GM18873 (cell line): Measurements from ENCODE around the gene BEAN1.

Experiments used
- ATAC-seq: cut with Tn5 transposase; IDR thresholded peaks from one replicate; pipeline ENCODE4 v1.9.1; 2021; ENCODE audit warnings: mild to moderate bottlenecking, moderate library complexity, moderate number of reproducible peaks; ENCODE audit not compliant: unreplicated experiment, low FRiP score

BEAN1 gene

DNA sequence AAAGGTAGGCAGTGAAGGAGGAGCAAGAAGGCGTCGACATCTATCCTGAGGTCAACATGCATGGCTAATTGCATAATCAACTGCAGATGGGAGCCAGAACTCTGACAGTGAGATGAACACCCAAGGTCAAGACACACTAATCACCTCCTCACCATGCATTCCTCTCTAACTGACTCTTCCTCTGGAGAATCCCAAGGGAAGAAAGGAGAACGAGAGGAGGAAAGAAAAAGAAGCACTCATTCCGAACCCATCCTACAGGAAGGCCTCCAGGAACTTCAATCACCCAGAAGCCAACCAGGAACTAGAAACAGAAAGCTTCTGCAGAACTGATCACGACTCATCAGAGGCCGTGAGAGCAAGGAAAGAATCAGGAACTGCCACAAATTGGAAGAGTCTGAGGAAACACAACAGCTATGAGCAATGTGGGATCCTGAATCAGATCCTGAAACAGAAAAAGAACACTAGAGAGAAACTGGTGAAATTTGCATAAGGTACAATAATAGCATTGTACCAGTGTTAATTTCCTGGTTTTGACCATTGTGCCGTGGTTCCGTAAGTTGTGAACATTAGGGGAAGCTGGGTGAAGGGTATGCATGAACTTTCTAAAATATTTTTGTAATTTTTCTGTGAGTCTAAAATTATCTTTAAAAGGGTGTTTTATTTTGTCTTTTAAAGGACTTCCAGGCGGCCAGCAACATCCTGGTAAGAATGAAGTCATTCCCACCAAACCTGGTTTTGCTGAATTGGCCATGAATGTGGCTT, 10.0 kb upstream of the BEAN1 start:
- no peak for ATAC-seq

DNA sequence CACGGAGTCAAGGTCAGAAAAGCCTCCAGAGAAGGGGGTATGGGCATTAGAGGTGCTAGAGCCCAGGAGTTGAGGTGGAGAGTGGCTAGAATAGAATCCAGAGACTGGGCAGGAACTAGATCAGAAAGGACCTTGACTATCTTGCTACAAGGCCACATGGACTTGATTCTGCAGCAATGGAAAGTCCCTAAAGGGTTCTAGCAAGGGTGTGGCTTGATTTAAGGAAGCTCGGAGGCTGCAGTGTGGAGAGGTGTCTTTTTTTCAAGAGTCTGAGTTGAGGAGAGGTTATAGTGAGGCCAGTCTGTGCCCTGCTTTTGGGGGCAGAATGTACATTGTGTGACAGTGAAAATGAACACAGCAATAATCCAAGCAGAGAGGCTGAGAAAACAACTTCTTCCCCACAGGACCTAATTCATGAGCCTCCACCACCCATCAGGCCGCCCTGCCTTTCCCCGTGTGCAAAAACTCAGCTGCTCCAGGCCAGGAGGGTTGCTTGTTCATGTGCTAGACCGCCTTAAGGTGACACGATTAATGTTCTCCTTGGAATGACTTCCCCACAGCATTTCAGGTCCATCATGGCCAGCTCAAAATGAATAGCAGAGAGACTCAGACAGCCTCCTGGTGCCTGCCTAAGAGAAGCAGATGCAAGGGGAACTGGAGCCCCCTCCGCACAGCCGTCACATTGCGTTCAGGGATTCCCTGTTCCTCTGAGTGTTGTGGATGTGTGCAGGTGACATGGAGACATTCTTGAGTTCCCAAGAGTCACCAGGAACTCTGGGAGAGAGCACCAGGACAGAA, 8.7 kb upstream of the BEAN1 start:
- no peak for ATAC-seq

DNA sequence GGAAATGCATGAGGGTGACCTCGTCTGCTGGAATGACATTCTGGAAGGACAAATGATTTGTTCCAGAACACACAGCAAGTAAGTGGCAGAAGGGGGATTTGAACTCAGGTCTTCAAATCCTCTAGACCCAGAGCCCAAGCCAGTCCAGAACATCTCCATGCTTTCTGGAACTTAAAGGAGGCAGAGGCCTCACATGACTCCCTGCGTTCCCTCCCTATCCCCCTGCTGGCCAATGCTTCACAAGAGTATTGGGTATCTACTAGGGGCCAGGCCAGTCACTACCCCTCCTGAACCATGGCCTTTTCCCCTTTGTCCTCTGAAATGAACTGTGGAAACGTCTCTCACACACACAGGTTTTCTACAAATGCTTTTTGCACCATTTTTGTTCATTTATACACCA, 7.6 kb upstream of the BEAN1 start:
- ATAC-seq = no peak

DNA sequence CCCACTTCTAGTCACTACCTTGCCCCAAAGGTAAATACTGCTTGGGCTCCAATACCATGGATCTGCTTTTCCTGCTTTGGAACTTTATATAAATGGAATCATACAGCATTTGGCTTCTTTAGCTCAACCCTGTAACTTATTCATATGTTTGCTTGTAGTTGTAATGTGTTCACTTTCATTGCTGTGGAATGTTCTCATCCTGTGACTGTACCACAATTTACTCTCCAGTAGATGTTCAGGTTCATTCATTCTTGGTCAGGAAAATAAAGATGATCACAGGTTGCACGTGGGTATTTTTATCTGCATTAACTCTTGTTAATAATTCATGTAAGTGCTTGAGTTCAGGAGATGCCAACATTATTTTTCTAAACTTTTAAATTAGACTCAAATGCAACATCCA, 6.7 kb upstream of the BEAN1 start:
- no peak for ATAC-seq

DNA sequence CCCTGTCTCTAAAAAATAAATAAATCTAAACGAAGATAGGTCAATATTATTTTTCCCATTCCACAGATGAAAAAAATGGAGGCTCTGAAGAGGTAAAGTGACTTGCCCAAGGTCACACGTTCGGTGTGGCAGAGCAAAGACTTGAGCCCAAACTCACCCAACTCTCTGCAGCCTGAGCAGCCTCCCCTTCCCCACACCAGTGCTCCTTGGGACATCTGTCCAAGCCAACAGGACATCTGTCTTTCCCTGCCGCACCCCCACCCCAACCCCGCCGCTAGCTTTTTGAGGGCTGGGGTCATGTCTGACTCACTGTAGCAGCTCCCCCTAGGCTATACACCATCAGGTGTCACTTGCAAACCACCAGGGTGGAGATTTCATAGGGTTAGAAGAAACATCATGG, 5.2 kb upstream of the BEAN1 start:
- ATAC-seq = no peak

DNA sequence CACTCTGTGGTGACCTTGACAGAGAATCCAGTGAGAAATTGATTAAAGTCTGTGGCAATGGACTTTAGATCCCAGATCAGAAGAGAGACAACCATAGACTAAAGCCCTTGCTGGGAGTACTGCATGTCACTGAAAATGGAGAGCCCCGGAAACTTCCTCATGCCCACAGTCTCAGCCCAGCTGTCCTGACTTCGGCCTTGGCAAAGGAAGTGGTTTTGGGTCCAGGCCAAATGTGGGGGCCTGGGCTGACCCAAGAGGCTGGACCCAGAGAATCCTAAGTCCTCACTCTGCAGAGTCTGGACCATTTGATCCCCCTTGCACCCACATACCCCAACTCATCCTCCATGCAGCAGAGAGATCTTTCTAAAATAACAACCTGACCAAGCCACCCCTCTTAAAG, 4.7 kb upstream of the BEAN1 start:
- ATAC-seq = no peak

DNA sequence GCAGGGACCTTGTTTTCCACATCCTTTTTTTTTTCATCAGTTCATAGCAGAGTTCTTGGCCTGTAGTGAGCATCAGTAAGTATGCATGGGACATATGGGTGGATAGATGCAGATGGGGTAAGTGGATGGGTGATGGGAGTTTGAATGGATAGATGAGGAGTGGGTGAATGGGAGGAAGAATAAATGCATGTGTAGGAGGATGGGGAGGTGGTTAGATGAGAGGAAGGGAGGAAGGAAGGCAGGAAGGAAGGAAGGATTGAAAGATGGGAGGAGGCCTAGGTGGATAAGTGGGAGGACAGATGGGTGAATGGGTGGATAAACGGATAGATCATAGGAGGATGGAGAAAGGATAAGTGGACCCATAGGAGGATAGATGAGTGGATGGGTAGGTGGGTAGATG, 3.9 kb upstream of the BEAN1 start:
- ATAC-seq = no peak

DNA sequence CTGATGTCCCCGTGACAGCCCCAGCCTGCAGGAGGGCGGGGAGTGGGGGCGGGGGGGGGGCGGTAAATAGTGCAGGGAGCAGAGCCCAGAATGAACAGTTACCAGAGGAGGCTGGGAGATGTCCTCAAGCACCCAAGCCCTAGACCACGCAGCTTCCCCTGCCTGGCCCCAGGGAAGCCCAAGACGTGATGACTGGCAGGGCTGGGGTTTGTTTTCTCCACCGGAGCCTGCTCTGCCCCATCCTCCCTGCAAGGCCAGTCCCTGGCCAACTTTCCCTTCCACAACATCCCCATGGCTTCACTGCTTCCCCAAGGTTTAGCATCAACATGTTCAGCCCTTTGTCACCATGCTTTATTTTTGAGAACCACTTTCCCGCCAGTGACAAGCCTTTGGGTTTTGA, 1.4 kb upstream of the BEAN1 start:
- no peak for ATAC-seq

DNA sequence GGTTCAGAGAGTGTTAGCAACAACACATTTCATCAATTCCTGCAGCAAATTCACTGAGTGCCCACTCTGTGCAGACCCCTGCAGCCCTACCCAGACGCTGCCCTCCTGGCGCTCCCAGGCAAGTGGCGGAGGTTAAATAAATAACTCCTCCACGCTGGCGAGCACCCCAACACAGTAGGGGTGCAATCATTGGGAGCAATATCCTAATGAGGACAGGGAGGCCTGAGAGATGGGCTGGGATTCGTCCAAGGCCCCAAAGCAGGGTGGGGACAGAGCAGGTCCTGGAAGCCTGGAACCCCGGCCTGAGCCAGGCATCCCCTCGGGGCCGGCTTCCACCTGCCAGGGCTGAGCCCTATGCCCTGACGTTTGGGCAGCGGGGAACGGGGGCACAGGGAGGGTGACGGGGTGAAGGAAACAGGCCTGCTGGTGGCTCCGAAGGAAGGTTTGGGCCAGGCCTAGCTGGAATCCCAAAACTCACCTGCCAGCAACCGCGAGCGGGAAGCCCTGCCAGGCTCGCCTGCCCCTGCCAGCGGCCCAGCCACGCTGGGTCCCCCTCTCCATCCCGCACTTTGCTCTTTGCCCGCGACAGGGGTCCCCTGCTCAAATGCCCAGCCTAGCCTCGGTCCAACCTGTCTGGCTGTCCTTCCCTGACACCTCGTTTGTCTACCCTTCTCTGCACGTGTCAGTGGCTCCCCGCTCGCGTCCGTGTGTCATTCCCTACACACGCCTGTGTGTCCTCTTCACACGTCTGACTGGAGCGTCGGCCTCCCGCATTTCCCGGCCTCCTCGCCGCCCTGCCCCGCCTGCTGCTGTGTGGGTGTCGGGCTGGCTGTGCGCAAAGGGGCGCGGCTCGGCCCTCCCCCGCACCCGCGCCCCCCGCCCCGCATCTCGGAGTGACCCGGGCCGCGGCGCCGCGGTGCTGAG, 721 bp upstream of the BEAN1 start:
- ATAC-seq = no peak

DNA sequence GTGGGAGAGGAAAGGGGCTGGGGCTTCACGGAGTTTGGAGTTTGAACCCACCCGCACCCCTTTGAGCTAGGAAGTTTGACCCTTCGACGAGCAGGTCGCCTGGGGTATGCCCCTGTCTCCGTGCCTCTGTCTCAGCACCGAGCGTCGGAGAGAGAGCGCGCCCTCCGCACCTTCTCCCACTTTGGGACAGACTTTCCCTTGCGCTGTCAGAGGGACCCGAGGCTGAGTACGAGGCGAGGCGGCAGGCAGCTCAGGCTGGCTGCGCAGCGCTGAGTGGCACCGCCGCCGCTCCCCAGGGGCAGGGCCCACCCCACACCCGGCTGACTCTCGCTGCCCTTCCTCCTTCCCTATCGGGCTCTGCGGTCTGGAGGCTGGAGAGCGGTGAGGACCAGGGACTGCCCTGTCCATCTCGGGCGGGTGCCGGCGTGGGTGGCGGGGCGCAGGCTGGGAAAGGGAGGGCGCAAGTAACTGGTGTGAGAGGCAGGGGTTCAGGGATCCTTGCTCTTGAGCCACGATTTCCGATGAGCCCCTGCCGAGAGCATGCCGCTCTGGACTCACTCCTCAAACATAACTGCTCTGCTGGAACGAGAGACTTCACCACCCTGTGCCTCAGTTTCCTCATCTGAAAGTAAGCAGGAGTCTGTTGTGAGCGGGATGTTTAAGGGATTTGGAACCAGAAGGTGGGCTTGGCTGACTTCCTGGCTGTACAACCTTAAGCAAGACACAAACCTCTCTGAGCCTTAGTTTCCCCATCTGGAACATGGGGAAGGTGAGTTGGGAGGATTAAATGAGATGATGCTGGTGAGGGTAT, 981 bp downstream of the BEAN1 start:
- ATAC-seq = no peak

DNA sequence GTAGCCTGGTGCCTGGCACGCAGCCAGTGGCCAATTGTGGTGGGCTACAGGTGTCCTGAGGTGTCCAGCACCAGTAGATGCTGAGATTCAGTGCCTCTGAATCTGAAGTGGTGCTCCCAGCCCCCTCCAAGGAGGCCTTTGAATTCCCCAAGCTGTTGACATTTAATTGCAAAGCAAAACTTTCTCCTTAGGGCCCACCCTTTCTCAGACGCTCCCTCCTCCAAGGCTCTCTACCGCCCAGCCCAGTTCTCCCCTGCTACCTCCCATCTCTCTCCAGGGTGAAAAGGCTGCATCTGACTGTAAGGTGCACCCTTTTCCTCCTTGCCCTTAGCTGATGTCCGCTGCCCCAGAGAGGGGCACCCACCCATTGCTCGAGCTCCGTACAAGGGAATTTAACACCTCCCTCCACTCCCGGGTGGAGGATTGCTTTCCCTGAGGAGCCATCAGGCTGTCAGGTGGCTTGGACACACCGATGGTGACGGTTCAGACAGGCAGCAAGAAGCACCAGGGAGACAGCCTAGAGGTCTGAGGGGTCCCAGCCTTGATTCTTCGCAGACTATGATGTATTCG, 1.7 kb downstream of the BEAN1 start:
- no peak for ATAC-seq

DNA sequence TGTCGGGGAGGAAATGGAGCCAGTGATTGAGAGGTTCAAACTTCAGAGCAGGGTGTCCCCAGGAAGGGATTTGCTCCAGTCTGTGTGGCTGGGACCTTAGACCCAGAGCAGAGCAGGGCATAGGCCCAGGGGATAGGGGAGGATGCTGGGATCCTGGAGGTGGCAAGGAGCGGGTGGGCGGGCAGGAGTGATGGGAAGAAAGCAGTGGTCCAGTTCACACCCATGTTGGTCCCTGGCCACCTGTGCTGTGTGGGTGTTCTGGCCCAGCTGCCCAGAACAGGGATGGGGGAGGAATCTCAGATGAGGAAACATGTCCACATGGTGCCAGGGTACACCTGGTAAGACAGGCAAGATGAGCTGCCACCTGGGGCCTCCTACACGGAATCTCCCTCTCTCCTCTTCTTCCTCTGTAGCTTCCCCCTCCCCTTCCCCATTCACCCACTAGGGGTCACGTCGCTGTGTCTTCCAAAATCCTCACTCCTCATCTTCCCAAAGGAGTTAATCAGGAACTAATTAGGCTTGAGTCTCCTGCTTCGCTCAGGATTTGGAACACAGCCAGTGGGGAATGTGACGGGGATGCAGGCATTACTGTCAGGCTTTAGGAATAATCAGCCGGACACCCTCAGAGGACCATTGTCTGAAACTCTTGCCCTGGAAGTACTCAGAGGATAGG, 2.3 kb downstream of the BEAN1 start:
- no peak for ATAC-seq

DNA sequence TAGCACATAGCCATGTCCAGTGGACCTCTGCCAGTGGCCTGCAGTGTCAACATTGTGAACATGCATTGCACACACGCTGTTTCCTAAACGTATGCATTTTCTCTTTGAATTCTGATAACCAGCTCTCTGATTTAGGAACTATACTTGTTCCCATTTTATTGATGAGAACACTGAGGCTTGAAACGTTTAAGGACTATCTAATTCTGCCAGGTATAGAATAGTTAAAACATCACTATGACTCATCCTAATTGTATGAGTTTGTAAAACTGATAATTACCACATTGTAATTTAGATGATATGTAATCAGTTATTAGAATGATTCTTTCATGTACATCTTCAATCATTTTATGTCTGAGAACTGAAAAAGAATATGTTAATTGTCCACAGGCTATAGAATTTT, 3.1 kb downstream of the BEAN1 start:
- ATAC-seq = no peak

DNA sequence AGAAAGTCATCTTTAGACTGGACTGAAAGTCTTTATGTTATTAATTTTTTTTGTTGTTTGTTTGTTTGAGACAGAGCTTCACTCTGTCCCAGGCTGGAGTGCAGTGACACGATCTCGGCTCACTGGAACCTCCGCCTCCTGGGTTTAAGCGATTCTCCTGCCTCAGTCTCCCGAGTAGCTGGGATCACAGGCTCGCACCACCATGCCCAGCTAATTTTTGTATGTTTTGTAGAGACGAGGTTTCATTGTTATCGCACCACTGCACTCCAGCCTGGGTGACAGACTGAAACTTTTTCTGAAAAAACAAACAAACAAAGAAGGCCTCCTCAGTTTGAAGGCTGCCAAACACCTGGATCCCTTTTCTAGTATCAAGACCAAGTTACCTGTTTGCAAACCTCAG, 4.7 kb downstream of the BEAN1 start:
- no peak for ATAC-seq

DNA sequence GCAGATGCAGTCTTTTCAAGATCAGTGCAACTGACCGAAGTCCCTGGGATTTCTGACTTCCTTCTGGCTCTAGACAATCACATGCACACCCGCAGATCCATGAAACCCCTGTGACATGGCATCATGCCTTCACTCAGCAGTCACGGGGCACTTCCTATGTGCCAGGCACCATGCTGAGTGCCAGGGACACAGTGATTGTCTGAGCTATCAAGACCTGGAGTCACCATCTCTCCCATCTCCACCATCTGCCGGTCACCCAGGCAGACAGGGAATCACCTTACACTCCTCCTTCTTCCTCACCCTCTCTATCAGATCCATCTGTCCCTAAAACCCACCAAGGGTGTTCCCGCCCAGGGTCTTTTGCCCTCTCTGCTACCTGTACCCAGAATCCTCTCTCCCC, 5.3 kb downstream of the BEAN1 start:
- ATAC-seq = no peak

DNA sequence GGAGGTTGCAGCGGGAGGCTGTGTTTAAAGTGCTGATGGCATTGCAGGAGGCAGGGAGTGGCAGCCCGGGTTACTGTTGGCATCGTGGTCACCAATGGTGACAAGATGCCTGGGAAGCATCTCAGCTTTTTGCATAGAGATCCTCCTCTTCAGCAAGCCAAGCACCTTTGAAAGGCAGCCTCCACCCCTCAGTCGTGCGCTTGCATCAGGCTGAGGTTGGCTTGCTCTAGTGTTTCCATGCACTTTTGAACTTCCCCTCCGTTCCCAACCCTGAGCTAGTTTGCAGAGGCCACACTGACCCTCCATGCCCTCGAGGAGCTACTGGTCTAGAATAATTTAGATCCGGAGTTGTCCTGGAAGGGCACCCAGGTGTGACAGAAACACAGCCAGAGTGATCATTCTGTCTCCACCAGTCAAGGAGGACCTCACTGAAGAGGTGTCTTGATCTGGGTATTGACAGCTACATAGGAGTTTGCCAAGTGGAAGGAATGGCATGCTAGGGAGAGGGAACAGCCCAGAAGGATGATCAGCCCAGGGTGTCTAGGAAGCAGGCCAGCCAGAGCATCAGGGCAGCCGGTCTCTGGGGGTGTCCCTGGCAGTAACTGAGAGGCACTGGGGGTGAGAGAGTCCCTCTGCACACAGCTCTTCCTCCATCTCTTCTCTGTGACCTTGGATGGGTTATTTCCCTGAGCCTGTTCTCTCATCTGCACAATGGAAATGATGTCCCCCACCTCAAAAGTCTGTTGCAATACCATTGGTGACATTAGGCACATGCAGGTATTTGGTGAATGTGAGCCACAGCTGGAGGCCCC, 7.7 kb downstream of the BEAN1 start:
- no peak for ATAC-seq

DNA sequence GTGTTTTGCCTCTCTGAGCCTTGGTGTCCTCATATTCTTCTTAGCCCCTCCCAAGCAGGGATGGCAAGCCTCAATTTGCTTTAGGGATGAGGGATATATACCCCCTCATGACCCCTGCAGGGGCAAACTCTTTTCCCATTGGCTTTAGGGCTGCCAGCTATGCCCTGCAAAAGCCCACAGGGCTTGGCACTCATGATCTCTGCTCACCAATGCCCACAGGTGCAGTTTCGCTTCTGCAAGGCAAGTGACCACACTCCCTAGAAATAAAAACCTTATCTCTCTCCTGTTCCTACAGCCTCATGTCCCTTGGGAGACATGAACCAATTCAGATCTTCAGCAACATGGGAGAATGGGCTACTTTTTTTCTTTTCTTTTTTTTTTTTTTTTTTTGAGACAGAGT, 8.8 kb downstream of the BEAN1 start:
- no peak for ATAC-seq

DNA sequence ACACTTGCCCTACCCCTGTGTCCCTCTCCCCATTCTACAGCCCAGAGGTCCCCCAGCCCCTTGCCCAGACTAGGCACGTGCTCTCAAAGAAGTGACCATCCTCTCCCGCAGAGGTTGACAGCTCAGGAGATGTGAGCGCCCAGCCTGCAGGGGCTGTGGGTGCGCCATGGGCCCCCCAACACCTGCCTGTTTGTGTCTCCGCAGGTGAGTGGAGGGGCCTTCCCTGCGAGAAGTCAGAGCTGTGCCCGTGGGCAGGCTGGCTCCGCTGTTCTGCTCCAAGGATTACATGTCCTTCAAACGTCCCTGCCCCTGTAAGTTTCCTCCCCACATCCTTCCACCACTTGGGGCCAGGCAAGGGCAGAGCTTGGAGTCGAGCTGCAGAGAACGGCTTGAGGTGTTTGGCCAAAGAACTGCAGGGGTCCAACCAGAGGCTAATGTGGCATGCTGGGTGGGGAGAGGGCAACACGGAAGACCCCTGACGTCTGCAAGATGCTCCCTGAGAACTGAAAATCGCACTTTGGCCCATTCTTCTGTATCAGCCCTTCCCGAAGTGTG, 10.4 kb downstream of the BEAN1 start:
- no peak for ATAC-seq
